Astrocyte of the spinal cord (primary cell): ENCODE data around the gene CDK6.

Experiments
- DNase-seq: peaks from one replicate; pipeline ENCODE4 v3.0.0; 2011; ENCODE audit warnings: low read depth, low spot score
- H3K4me3 ChIP-seq: 2 replicates; pipeline ENCODE4 v1.5.1; 2011; ENCODE audit warnings: low read depth, mild to moderate bottlenecking, low read length, moderate library complexity
- in situ Hi-C: cut with HindIII; loops from 2 replicates; pipeline ENCODE4 v1.10.0; 2017; ENCODE audit warnings: low sequenced_read_pairs
- TF ChIP-seq, protein P1 (sequence below): IDR thresholded peaks from 2 replicates; pipeline ENCODE4 v1.5.1; 2012; ENCODE audit warnings: low read depth, mild to moderate bottlenecking, low read length, inconsistent platforms

Gene CDK6

DNA sequence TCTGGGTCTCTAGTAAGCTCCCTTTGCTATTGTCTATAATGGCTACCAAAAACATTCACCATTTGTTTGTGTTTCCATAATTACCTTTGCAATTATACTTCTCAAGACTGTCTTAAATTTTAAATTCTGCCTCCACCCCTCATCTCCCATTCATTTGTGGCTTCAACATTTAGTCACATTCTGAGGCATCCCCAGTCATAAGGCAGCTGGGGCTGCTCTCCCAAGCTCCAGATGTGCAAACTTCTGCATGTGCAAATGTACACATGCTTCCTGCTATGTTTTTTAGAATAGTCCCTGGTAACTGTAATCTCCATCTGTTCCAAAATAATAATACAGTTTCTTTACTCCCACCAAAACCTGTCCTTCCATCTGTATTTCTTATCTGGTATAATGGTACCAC lies 97.3 kb downstream of the CDK6 start:
- no peak for DNase-seq
- TF ChIP-seq, protein P1, sequence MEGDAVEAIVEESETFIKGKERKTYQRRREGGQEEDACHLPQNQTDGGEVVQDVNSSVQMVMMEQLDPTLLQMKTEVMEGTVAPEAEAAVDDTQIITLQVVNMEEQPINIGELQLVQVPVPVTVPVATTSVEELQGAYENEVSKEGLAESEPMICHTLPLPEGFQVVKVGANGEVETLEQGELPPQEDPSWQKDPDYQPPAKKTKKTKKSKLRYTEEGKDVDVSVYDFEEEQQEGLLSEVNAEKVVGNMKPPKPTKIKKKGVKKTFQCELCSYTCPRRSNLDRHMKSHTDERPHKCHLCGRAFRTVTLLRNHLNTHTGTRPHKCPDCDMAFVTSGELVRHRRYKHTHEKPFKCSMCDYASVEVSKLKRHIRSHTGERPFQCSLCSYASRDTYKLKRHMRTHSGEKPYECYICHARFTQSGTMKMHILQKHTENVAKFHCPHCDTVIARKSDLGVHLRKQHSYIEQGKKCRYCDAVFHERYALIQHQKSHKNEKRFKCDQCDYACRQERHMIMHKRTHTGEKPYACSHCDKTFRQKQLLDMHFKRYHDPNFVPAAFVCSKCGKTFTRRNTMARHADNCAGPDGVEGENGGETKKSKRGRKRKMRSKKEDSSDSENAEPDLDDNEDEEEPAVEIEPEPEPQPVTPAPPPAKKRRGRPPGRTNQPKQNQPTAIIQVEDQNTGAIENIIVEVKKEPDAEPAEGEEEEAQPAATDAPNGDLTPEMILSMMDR = no peak
- H3K4me3 ChIP-seq = no peak overlapping the region
- in situ Hi-C loops = no loop called here

- H3K4me3 ChIP-seq = no peak overlapping the region
- in situ Hi-C loops = no loop called here
- DNase-seq = no peak
- TF ChIP-seq, protein P1 = no peak
Observed at GRCh38 chr7:92737706-92738105, 98.7 kb downstream of the CDK6 start.

DNA sequence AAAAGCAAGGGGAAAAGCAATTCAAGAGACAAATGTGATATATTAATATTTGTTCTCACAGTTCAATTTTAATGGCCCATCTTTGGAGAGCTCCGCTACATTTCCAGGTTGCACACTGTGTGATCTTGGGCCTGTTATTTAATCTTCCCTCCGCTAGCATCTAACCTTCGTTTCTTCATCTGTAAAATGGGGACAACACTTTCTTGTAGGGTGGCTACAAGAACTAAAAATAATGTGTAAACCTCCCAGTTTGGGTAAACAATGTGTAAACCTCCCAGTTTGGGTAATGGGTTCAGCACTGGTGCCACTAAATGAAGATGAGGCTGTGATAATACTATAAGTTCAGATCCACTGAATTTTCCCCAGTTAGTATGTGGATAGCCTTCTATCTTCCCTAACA lies 99.5 kb downstream of the CDK6 start:
- DNase-seq = no peak
- TF ChIP-seq, protein P1 = no peak
- H3K4me3 ChIP-seq = no peak overlapping the region
- in situ Hi-C loops = no loop called here

DNA sequence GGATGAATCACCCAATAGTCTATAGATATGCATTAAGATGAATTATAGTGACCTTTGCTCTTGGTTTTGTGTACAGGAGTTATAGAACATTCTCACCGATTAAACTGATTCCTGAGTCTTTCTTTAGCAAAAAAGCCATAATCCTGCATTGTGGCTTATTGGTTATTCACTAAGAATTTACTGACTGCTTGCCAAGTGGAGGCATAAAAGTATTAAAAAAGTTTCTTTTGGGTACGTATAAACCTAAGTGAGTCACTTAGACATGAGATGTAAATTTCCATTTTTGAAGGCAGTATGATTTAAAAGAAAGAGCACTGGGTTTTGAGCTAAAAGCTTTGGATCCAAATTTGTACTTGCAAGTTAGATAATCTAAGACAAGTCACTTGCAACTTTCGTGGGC lies 100.7 kb downstream of the CDK6 start:
- peak; percentile 77 for DNase-seq
- in situ Hi-C loops = no loop called here
- H3K4me3 ChIP-seq = no peak overlapping the region
- TF ChIP-seq, protein P1 = no peak

DNA sequence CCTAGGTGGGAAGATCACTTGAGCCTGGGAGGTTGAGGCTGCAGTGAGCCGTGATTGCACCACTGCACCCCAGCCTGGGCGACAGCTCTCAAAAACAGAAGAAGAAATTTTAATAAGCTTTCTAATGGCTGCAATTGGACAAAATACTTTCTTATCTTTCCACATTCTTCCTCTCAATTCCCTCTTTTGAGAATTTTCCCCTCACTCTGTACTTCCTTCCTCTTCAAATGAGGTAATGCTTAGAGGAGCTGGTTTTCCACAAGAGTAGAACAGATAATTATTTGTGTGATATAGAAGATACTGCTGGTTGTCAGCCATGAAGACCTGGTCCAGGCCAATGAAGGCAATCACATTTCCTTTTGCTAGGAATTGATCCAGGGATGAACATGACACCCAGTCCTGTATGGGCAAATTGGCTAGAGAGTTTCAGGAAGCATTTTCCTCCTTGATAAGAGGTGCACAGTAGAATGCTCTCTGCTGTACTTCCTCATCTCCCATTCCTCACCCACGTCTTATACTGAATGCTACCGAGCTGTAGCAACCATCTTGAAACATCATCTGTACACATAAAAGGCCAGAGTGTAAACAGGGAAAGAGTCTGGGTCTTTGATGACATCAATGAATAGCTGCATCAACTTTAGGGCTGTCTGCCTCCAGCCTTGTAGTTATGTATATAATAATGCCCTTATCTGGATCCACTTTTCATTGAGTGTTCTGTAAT lies 103.9 kb downstream of the CDK6 start:
- in situ Hi-C loops = no loop called here
- TF ChIP-seq, protein P1 = no peak
- no peak overlapping the region for H3K4me3 ChIP-seq
- no peak for DNase-seq

DNA sequence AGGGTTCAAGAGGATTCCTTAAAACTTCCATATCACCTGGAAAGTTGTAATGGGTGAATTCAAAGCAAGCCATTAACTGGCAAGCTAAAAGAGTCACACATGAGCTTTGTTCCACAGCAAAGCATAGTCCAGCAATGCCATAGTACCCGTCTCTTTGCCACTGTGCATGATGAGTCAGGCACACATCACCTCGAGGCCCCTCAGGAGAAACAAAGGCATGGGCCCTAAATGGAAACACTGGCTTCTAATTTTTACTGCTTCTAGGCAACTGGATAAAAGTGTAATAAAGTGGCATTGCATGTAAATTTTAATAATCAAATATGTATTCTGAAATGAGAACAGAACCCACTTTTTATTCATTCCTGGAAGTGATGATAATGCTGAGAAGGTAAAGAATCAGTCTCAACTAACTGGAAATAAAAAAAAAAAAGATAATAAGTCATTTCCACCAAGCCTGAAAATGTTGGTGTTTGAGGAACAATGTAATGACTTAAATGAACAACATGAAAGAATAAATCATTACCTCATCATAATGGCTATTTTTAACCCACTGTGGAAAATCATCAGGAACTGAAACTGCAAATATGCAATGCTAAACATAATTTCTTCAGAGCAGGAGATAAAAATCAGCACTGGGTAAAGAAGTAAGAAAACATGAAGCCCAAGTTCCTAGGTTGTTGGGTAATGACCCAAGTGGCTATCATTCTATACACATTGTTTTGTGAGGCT lies 104.9 kb downstream of the CDK6 start:
- TF ChIP-seq, protein P1 = no peak
- no peak for DNase-seq
- H3K4me3 ChIP-seq = no peak overlapping the region
- in situ Hi-C loops = no loop called here
